LHCN-M2 (cell line): ENCODE results near the gene BABAM1. TPM values are rescaled to one million over a fixed set of nuclear protein-coding genes. Genes with fewer than 3 reads are reported as not detected.

Source experiments
- DNase-seq: peaks from one replicate; pipeline ENCODE4 v3.0.0-alpha.2; 2012; ENCODE audit warnings: low read depth
- total RNA-seq: library from RNA; depleted of rRNA; stranded (reverse); fragments of >200 nt; gene quantifications from 2 replicates; pipeline ENCODE4 v1.2.3, GENCODE V29; 2014; rRNA removed

Gene BABAM1
- total RNA-seq, 1 experiment from 2014 or later, result 107 TPM

- DNase-seq, result no peak
These were observed 54.6 kb downstream of the BABAM1 start for GRCh38 chr19:17321655-17322489.

DNA sequence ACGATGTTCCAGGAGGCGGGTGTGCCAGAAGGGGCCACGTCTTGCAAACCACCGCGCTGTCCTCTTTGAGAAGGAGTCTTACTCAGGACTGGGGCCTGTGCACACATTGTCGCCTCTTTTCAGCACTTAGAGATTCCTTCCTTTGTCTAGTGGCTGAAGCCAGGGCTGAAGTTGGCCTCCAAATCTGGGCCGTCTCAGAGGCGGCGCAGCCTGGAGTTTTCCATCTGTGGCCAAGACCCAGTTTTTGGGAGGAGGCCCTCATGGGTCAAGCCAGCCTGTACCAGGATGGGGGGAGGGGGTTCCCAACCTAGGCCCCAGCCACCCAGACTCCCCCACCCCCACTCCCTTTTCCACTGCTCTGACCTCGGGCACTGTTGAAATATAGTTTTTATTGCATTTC lies 55.6 kb downstream of the BABAM1 start:
- no peak for DNase-seq

GRCh38 chr19:17323300-17323963 lies 56.2 kb downstream of the BABAM1 start:
- no peak for DNase-seq

- DNase-seq, result no peak
These were observed 56.7 kb downstream of the BABAM1 start for GRCh38 chr19:17323964-17324332.

DNA sequence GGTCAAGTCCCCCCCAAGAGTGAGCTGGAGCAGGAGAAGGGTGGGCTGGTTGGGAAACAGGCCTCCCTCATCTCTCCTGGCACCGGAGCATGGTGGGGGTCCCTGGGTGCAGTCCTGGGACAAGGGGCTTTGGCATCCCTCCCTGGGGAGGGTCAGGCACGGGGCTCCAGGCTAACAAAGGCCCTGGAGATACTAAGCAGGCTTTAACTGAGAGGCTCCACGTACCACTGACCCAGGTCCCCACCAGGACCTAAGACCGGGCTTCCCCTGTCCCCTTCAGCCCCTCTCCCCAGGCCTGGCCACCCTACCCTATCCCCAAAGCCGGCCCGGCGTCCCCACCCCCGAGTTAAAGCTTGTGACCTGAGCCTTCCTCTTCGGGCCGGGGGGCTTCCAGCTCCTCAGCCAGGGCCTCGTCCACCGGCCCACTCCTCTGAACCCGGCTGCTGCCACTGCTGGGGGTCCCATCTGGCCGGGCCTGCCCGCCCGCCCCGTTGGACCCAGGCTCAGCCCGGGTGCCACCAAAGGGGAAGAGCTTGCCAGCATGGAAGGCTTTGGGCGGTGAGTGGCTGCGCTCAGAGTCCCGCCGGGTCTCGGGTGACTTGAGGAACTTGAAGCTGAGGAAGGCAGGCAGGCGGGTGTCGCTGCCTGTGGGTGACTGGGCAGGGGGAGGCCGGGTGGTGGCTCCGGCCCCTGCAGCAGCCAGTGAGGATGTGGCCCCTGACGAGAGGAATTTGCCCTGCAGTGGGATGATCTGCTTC lies 57.3 kb downstream of the BABAM1 start:
- DNase-seq, result no peak

DNA sequence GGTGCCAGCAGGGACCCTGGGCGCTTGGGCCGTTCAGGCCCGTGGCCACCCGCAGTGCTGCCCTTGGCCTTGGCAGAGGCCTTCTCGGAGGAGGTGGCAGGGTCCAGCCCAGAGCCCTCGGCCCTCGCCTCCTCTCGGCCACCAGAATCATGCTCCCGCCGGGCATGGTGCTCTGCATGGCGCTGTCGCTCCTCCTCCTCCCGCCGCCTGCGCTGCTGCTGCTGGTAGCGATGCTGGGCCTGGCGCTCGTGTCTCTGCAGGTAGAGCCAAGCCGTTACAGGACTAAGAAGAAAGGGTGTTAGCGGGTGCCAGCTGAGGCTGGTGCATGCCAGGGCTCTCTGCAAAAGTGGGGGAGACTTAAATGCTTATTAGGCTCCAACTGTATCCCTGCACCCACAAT lies 57.9 kb downstream of the BABAM1 start:
- no peak for DNase-seq

GRCh38 chr19:17325881-17326594 lies 58.8 kb downstream of the BABAM1 start:
- DNase-seq, result no peak

DNA sequence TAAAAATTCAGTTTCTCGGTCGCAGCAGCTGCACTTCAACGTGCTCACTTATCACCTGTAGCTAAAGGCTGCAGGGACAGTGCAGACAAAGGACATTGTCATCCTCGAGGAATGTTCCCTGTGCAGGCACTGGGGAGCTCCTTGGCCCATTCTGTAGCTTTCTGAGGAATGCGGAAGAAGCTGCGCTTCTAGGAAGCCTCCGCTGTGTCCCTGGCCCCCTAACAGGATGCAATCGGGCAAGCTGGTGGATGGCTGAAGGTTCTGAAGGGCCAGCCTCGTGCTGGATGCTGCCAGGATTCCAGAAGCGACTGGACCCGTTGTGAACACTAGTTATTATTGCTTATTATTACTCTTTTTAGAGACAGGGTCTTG lies 59.3 kb downstream of the BABAM1 start:
- DNase-seq, result no peak

DNA sequence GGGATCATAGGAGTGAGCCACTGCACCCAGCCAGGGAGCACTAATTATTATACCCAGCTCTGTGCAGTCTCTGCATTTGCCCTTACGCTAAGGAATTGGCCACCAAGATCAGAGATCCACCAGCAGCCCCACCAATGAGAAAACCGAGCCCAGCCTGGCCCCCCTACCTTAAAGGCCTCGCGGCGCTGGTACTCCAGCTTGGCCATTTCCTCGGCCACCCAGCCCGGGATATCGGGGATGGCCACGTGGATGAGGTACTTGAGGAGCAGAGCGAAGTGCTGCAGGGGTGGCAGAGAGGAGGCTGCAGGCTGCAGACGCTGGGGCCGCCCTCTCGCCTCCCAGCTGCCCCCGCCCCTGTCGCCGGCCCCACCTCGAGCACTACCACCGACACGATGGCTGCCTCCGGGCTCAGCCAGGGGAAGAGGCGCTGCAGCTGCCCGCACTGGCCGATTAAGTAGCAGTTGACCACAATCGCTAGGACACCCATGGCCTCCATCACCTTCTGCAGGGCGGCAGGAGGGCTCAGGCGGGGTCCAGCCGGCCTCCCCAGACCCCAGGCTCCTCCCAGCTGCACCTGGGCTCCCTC lies 59.9 kb downstream of the BABAM1 start:
- DNase-seq, result no peak

DNA sequence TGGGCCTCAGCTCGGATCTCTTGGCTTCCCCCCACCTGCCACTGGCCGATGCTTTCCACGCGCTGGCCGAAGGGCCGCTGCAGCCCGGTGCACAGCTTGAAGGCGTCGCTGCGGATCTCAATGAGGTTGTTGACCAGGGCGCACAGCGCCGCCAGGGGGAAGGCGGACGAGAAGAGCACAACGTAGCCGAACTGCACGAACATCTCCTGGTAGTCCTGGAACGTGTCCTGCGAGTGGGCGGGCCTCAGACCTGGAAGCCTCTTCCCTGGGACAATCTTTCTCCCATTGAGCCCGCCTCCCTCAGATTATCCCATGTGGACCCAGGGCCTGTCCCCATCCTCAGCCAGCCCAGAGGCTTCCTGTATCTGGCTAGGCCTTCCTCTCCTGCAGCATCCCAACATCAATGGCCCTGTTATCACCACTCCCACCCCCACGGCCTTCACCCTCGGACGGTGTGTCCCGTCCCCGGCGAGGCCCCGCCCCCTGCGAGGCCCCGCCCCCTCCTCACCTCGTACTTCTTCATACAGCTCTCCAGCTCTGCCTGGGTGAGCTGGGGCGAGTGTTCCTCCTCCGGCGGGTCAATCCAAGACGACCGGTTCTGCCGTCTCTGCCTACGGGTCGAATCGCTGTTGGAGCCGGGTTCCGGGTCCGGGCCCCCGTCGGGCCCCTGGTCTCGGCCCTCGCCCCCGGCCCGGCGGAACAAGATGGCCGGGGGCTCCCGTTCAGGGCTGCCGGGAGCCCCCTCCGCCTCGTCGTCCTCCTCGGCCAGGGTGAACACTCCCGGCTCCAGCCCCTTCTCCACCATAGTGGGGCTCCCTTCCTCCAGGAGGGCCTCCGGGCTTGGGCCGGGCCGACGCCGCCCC lies 60.6 kb downstream of the BABAM1 start:
- DNase-seq, result no peak

Other genes with a start within 250 kb of the BABAM1 start
- gene CPAMD8, start 240.6 kb upstream of the BABAM1 start, total RNA-seq, result 0.11 TPM in 1 of 2 replicates, not detected in the other
- 16.3 and 19.8 TPM in 2 replicates for gene HAUS8, start 192.0 kb upstream of the BABAM1 start, total RNA-seq
- gene MYO9B, start 191.7 kb upstream of the BABAM1 start, total RNA-seq, result 50.7 and 52.1 TPM in 2 replicates
- 15.3 and 28.9 TPM in 2 replicates for gene USE1, start 52.1 kb upstream of the BABAM1 start, total RNA-seq
- 2.4 and 6.4 TPM in 2 replicates for gene OCEL1, start 41.2 kb upstream of the BABAM1 start, total RNA-seq
- gene NR2F6, start 21.5 kb upstream of the BABAM1 start, total RNA-seq, result 60.0 and 72.7 TPM in 2 replicates
- not detected in 2 replicates for gene USHBP1, start 2.7 kb upstream of the BABAM1 start, total RNA-seq
- gene ANKLE1, start 14.5 kb downstream of the BABAM1 start, total RNA-seq, result 0.40 and 0.90 TPM in 2 replicates
- gene ABHD8, start 36.0 kb downstream of the BABAM1 start, total RNA-seq, result 25.9 and 26.5 TPM in 2 replicates
- gene MRPL34, start 38.4 kb downstream of the BABAM1 start, total RNA-seq, result 48.2 and 68.1 TPM in 2 replicates
- gene DDA1, start 42.1 kb downstream of the BABAM1 start, total RNA-seq, result 55.9 and 76.2 TPM in 2 replicates
- 2.4 and 3.3 TPM in 2 replicates for gene ANO8, start 67.4 kb downstream of the BABAM1 start, total RNA-seq
- 17.9 and 21.2 TPM in 2 replicates for gene GTPBP3, start 70.1 kb downstream of the BABAM1 start, total RNA-seq
- not detected in 2 replicates for gene PLVAP, start 109.9 kb downstream of the BABAM1 start, total RNA-seq
- gene CCDC194, start 126.8 kb downstream of the BABAM1 start, total RNA-seq, result not detected in 2 replicates
- 0.69 TPM in 1 of 2 replicates, not detected in the other for gene BST2, start 138.2 kb downstream of the BABAM1 start, total RNA-seq
- 71.7 and 75.0 TPM in 2 replicates for gene MVB12A, start 152.6 kb downstream of the BABAM1 start, total RNA-seq
- not detected in 2 replicates for gene TMEM221, start 181.2 kb downstream of the BABAM1 start, total RNA-seq
- gene NXNL1, start 193.5 kb downstream of the BABAM1 start, total RNA-seq, result not detected in 2 replicates
- 10.0 and 14.1 TPM in 2 replicates for gene SLC27A1, start 203.1 kb downstream of the BABAM1 start, total RNA-seq
- 87.7 and 99.5 TPM in 2 replicates for gene PGLS, start 244.2 kb downstream of the BABAM1 start, total RNA-seq